ENCODE data around the gene SORBS2. TPM values are rescaled to one million over a fixed set of nuclear protein-coding genes. Genes with fewer than 3 reads are reported as not detected.

SORBS2 gene
- total RNA-seq, 1 donor from 2014 or later = 19.6 TPM

- DNase-seq (ENCODE audit: low read depth) = no peak
Measured at GRCh38 chr4:185836241-185837084, 24.5 kb upstream of the SORBS2 start.

- DNase-seq (ENCODE audit: low read depth) = no peak
Measured at GRCh38 chr4:185835814-185836213, 23.8 kb upstream of the SORBS2 start.

- no peak for DNase-seq (ENCODE audit: low read depth)
Measured at GRCh38 chr4:185835336-185835735, 23.3 kb upstream of the SORBS2 start.

GRCh38 chr4:185834778-185835177, 22.8 kb upstream of the SORBS2 start:
- DNase-seq (ENCODE audit: low read depth) = no peak

GRCh38 chr4:185834088-185834487, 22.1 kb upstream of the SORBS2 start:
- no peak for DNase-seq (ENCODE audit: low read depth)

GRCh38 chr4:185833055-185833598, 21.1 kb upstream of the SORBS2 start:
- peak; percentile 47 for DNase-seq (ENCODE audit: low read depth)

GRCh38 chr4:185831125-185831815, 19.3 kb upstream of the SORBS2 start:
- no peak for DNase-seq (ENCODE audit: low read depth)

- no peak for DNase-seq (ENCODE audit: low read depth)
Measured at GRCh38 chr4:185830263-185830994, 18.4 kb upstream of the SORBS2 start.

- no peak for DNase-seq (ENCODE audit: low read depth)
Measured at GRCh38 chr4:185826381-185826780, 14.4 kb upstream of the SORBS2 start.

GRCh38 chr4:185825737-185826136, 13.7 kb upstream of the SORBS2 start:
- no peak for DNase-seq (ENCODE audit: low read depth)

- DNase-seq (ENCODE audit: low read depth) = no peak
Measured at GRCh38 chr4:185822791-185823190, 10.8 kb upstream of the SORBS2 start.

- DNase-seq (ENCODE audit: low read depth) = no peak
Measured at GRCh38 chr4:185821029-185821419, 9.0 kb upstream of the SORBS2 start.

- no peak for DNase-seq (ENCODE audit: low read depth)
Measured at GRCh38 chr4:185820146-185821028, 8.4 kb upstream of the SORBS2 start.

GRCh38 chr4:185819144-185819543, 7.2 kb upstream of the SORBS2 start:
- DNase-seq (ENCODE audit: low read depth) = no peak

GRCh38 chr4:185817403-185817818, 5.4 kb upstream of the SORBS2 start:
- no peak for DNase-seq (ENCODE audit: low read depth)

GRCh38 chr4:185813133-185813532, 1.1 kb upstream of the SORBS2 start:
- DNase-seq (ENCODE audit: low read depth) = no peak

GRCh38 chr4:185810746-185811508, 1.1 kb downstream of the SORBS2 start:
- DNase-seq (ENCODE audit: low read depth) = no peak

- DNase-seq (ENCODE audit: low read depth) = no peak
Measured at GRCh38 chr4:185809533-185810071, 2.4 kb downstream of the SORBS2 start.

GRCh38 chr4:185809121-185809520, 2.9 kb downstream of the SORBS2 start:
- DNase-seq (ENCODE audit: low read depth) = no peak

GRCh38 chr4:185805979-185806378, 6.0 kb downstream of the SORBS2 start:
- no peak for DNase-seq (ENCODE audit: low read depth)

Data from myocyte (in vitro differentiated cells).